ENCODE results near the gene UBE2E1.

DNA sequence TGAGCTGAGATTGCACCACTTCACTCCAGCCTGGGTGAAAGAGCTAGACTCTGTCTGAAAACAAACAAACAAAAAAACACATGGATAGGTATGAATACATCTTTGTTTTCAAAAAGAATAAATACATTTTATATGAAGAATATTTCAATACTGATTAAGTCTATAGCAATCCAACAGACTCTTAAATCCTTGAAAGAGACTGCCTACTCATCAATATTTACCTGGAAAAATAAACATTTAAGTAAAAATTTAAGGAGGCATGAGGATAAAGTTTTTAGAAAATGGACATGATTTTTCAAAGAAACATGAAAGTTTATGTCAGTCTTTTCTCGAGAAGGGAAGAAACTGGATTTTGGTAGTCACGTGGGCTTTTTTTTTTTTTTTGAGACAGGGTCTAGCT is 105.6 kb downstream of the UBE2E1 start:
- TF ChIP-seq POLR2A (IDR thresholded peaks at IDR 0.05; ENCODE audit: low read length) (no peak), GATA1 (IDR thresholded peaks at IDR 0.05; ENCODE audit: low read depth, low read length) (no peak)
